Measurements from ENCODE around the gene GRN. TPM values are rescaled to one million over a fixed set of nuclear protein-coding genes. Genes with fewer than 3 reads are reported as not detected.

The GRN gene
- total and polyA plus RNA-seq, 9 of the 15 experiments (the other 6 are each of a cell fraction or from before 2014, with no cell fraction given), result 5.4 to 75.3 (median 20.7) TPM

DNA sequence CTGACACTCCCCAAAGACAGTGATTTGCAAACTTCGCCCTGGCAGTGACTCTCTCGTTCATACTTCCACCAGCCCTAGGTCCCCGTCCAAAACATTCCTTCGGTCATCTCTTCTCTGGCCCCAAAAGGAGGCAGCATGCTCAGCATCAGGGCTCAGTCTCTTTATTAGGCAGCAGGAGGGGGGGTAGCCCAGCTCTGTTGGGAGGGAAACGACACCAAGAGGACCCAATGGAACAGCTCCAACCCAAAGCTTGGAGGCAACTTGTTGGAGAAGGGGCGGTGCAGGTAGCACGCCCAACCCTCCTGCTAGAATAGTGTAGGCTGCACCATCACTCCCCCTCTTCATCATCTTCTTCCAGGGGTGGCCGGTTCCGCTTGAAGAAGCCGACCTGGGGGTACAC is 26.9 kb downstream of the GRN start:
- Histone ChIP-seq H2AFZ (ENCODE audit: low read depth, low read length) (no peak overlapping the region), H3K79me2 (ENCODE audit: control insufficient read depth, insufficient read depth, low read length) (no peaks in the 10 kb centered on the region), H3K4me1 (replicated peaks in 1 of 2; ENCODE audit: control insufficient read depth in 2 of 2, insufficient read depth in 2 of 2, low read length in 2 of 2) (peaks cover 13 to 29% of the 10 kb centered on the region in 2 experiments), H3K27me3 (ENCODE audit: control insufficient read depth in 2 of 2, insufficient read depth in 2 of 2, low read length in 2 of 2) (no peaks in the 10 kb centered on the region; a peak in 1 of 5 replicates), H3K27ac (ENCODE audit: extremely low read depth, low read depth, low read length) (no peak overlapping the region), H3K4me3 (no peak overlapping the region), H3K9me3 (replicated peaks; ENCODE audit: control insufficient read depth, insufficient read depth, low read depth, low read length) (no peaks in the 10 kb centered on the region), H3K4me2 (ENCODE audit: insufficient read depth, low read length) (no peak overlapping the region), H3K36me3 (ENCODE audit: control insufficient read depth, insufficient read depth, low read length) (no peaks in the 10 kb centered on the region), H4K20me1 (replicated peaks; ENCODE audit: control insufficient read depth, insufficient read depth, low read length) (no peaks in the 10 kb centered on the region), H3K9me1 (ENCODE audit: control insufficient read depth, insufficient read depth, low read length) (no peaks in the 10 kb centered on the region), H3K9ac (ENCODE audit: insufficient read depth in 1 of 2, low read depth in 2 of 2, low read length in 2 of 2) (no peak overlapping the region)
- POLR2A ChIA-PET, result no interaction called here
- 29% methylated on average over 9 of the region's 10 CpGs for WGBS (ENCODE audit: insufficient coverage, low coverage, missing lambda C conversion rate)
- ATAC-seq, result no peak
- no peak for FAIRE-seq
- CTCF ChIA-PET (ENCODE audit: low intra/inter-chr PET ratio), result interaction anchor here (0.6 kb wide), 1 partner anchor 246 kb away, joined by 3 read pairs; no protein-coding TSS in a partner anchor
- DNase-seq (ENCODE audit: extremely low read depth in 1 of 4, low spot score in 3 of 4), result no peak
- TF ChIP-seq POLR2A (conservative IDR thresholded peaks at IDR 0.05) (no peak), HNRNPH1 (optimal IDR thresholded peaks at IDR 0.05; ENCODE audit: low read depth, low read length) (no peak), ASH1L (IDR thresholded peaks at IDR 0.05; ENCODE audit: borderline replicate concordance, low read depth, partially characterized antibody) (no peak), PTTG1 (tag; IDR thresholded peaks at IDR 0.05; ENCODE audit: low read depth) (no peak), CBFA2T2 (conservative IDR thresholded peaks at IDR 0.05) (no peak), SNRNP70 (optimal IDR thresholded peaks at IDR 0.05; ENCODE audit: low read depth, low read length) (no peak), HIVEP1 (CRISPR knock-in tag; IDR thresholded peaks at IDR 0.05) (no peak), CREB1 (IDR thresholded peaks at IDR 0.05) (no peak), CREB1 (CRISPR knock-in tag; IDR thresholded peaks at IDR 0.05) (no peak), CAMTA2 (CRISPR knock-in tag; conservative IDR thresholded peaks at IDR 0.05) (no peak), EP300 (IDR thresholded peaks at IDR 0.05; ENCODE audit: low read length) (no peak), ZNF57 (CRISPR knock-in tag; IDR thresholded peaks at IDR 0.05) (no peak), ZNF24 (IDR thresholded peaks at IDR 0.05) (no peak), SMARCC2 (IDR thresholded peaks at IDR 0.05; ENCODE audit: low read depth) (no peak), NR1H2 (CRISPR knock-in tag; IDR thresholded peaks at IDR 0.05) (no peak)
- TF ChIP-seq, protein P1, sequence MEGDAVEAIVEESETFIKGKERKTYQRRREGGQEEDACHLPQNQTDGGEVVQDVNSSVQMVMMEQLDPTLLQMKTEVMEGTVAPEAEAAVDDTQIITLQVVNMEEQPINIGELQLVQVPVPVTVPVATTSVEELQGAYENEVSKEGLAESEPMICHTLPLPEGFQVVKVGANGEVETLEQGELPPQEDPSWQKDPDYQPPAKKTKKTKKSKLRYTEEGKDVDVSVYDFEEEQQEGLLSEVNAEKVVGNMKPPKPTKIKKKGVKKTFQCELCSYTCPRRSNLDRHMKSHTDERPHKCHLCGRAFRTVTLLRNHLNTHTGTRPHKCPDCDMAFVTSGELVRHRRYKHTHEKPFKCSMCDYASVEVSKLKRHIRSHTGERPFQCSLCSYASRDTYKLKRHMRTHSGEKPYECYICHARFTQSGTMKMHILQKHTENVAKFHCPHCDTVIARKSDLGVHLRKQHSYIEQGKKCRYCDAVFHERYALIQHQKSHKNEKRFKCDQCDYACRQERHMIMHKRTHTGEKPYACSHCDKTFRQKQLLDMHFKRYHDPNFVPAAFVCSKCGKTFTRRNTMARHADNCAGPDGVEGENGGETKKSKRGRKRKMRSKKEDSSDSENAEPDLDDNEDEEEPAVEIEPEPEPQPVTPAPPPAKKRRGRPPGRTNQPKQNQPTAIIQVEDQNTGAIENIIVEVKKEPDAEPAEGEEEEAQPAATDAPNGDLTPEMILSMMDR (IDR thresholded peaks at IDR 0.05 in 2 of 3, conservative IDR thresholded peaks at IDR 0.05 in 1 of 3; ENCODE audit: insufficient read depth in 2 of 3, low read depth in 1 of 3, low read length in 3 of 3), result no peak
- TF ChIP-seq, protein P2, sequence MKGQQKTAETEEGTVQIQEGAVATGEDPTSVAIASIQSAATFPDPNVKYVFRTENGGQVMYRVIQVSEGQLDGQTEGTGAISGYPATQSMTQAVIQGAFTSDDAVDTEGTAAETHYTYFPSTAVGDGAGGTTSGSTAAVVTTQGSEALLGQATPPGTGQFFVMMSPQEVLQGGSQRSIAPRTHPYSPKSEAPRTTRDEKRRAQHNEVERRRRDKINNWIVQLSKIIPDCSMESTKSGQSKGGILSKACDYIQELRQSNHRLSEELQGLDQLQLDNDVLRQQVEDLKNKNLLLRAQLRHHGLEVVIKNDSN (CRISPR knock-in tag; IDR thresholded peaks at IDR 0.05), result no peak
- TF ChIP-seq, protein P3, sequence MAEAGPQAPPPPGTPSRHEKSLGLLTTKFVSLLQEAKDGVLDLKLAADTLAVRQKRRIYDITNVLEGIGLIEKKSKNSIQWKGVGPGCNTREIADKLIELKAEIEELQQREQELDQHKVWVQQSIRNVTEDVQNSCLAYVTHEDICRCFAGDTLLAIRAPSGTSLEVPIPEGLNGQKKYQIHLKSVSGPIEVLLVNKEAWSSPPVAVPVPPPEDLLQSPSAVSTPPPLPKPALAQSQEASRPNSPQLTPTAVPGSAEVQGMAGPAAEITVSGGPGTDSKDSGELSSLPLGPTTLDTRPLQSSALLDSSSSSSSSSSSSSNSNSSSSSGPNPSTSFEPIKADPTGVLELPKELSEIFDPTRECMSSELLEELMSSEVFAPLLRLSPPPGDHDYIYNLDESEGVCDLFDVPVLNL (CRISPR knock-in tag; IDR thresholded peaks at IDR 0.05; ENCODE audit: low read depth), result no peak
- in situ Hi-C loops (cut with MboI), result no loop called here
- intact Hi-C loops (cut with micrococcal nuclease), result no loop called here
- BruUV-seq (replicated peaks), result no TSS peak

All from K562 (cell line).